Measurements from ENCODE around the gene ONECUT2.

- TF ChIP-seq CTCF (conservative IDR thresholded peaks at IDR 0.05; ENCODE audit: low read length) = no peak
- no peak for TF ChIP-seq EZH2phosphoT487 (IDR thresholded peaks at IDR 0.05; ENCODE audit: borderline replicate concordance)
Observed at GRCh38 chr18:57422313-57422872, 12.8 kb upstream of the ONECUT2 start.
